Brain microvascular endothelial cell (primary cell): ENCODE data around the gene NOD1.
A peak's percentile ranks its signal among the peaks of the same experiment; 100 is the strongest.

Experiments used
- DNase-seq: peaks from one replicate; pipeline ENCODE4 v3.0.0-alpha.2; 2020
- H3K27ac ChIP-seq: fragments of 250-450 bp; sonication (Bioruptor Pico); 2 replicates; pipeline ENCODE4 v1.5.1; 2020; ENCODE audit warnings: mild to moderate bottlenecking, moderate library complexity
- H3K27me3 ChIP-seq: fragments of 250-450 bp; sonication (Bioruptor Pico); replicated peaks from 2 replicates; pipeline ENCODE4 v1.5.1; 2020; ENCODE audit warnings: mild to moderate bottlenecking
- H3K36me3 ChIP-seq: fragments of 250-450 bp; sonication (Bioruptor Pico); replicated peaks from 2 replicates; pipeline ENCODE4 v1.5.1; 2020; ENCODE audit warnings: mild to moderate bottlenecking
- H3K4me3 ChIP-seq: 2 replicates; pipeline ENCODE4 v1.5.1; 2011; ENCODE audit warnings: low read depth, mild to moderate bottlenecking, control low read depth, low read length, moderate library complexity
- in situ Hi-C: cut with HindIII; loops from 2 replicates; pipeline ENCODE4 v1.10.0; 2017; ENCODE audit warnings: low sequenced_read_pairs, low pct_ligation_motif_present
- TF ChIP-seq, protein P1 (sequence below): IDR thresholded peaks from 2 replicates; pipeline ENCODE4 v1.5.1; 2011; ENCODE audit warnings: low read depth, mild to moderate bottlenecking, moderate library complexity, low read length, control low read depth, inconsistent platforms; ENCODE audit errors: missing control alignments

Gene NOD1

GRCh38 chr7:30523466-30523865 lies 44.9 kb upstream of the NOD1 start:
- Histone ChIP-seq H3K27me3 (no peaks in the 10 kb centered on the region), H3K27ac (no peak overlapping the region), H3K36me3 (no peaks in the 10 kb centered on the region), H3K4me3 (no peak overlapping the region)
- TF ChIP-seq, protein P1, sequence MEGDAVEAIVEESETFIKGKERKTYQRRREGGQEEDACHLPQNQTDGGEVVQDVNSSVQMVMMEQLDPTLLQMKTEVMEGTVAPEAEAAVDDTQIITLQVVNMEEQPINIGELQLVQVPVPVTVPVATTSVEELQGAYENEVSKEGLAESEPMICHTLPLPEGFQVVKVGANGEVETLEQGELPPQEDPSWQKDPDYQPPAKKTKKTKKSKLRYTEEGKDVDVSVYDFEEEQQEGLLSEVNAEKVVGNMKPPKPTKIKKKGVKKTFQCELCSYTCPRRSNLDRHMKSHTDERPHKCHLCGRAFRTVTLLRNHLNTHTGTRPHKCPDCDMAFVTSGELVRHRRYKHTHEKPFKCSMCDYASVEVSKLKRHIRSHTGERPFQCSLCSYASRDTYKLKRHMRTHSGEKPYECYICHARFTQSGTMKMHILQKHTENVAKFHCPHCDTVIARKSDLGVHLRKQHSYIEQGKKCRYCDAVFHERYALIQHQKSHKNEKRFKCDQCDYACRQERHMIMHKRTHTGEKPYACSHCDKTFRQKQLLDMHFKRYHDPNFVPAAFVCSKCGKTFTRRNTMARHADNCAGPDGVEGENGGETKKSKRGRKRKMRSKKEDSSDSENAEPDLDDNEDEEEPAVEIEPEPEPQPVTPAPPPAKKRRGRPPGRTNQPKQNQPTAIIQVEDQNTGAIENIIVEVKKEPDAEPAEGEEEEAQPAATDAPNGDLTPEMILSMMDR: no peak
- in situ Hi-C loops: no loop called here
- no peak for DNase-seq

GRCh38 chr7:30522159-30522558 lies 43.6 kb upstream of the NOD1 start:
- no peak for DNase-seq
- no peak overlapping the region for H3K4me3 ChIP-seq
- TF ChIP-seq, protein P1: no peak

DNA sequence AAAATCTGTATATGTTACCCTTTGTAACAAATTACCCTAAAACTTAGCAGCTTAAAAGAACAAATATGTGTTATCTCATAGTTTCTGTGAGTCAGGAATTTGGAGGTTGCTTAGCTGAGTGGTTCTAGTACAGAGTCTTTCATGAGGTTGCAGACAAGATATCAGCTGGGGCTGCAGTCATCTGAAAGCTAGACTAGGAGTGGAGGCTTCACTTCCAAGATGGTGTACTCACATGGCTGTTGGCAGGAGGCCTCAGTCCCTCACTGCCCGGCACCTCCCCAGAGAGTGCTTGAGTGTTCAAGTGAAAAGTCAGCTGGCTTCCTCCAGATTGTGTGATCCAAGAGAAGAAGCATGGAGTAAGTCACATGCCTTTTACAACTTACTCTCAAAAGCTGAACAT lies 42.9 kb upstream of the NOD1 start:
- DNase-seq: peak; percentile 53

More at GRCh38 chr7:30522159-30522558, 43.6 kb upstream of the NOD1 start:
- Histone ChIP-seq H3K36me3 (no peaks in the 10 kb centered on the region), H3K27me3 (no peaks in the 10 kb centered on the region), H3K27ac (no peak overlapping the region)
- in situ Hi-C loops: no loop called here

GRCh38 chr7:30519122-30519521 lies 40.5 kb upstream of the NOD1 start:
- H3K27ac ChIP-seq: no peak overlapping the region
- H3K27me3 ChIP-seq: no peaks in the 10 kb centered on the region
- no peak overlapping the region for H3K4me3 ChIP-seq
- TF ChIP-seq, protein P1: no peak
- no peak for DNase-seq
- H3K36me3 ChIP-seq: no peaks in the 10 kb centered on the region
- in situ Hi-C loops: no loop called here

More for the DNA sequence above, 42.9 kb upstream of the NOD1 start:
- no peaks in the 10 kb centered on the region for H3K27me3 ChIP-seq
- TF ChIP-seq, protein P1: no peak
- no peak overlapping the region for H3K4me3 ChIP-seq
- peak overlapping the region; percentile 43 for H3K27ac ChIP-seq
- no peaks in the 10 kb centered on the region for H3K36me3 ChIP-seq
- in situ Hi-C loops: no loop called here

DNA sequence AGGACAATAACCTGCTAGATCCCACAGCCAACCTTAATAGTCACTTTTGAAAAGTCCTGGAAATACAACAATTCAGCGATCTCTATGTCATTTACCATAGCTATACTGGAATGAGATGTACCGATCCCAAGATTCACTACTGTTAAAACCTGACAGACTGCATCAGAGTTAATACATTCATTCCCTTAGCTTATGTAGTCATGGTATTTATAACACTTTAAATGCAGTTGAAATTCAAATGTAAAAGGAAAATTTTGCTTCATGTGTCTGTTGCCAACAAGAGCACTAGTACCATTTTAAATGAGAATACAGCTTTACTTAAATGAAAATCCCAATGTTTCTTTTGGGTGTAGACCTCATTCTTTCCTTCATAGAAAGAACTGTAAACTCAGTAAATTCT lies 37.2 kb upstream of the NOD1 start:
- TF ChIP-seq, protein P1: no peak
- Histone ChIP-seq H3K27me3 (no peaks in the 10 kb centered on the region), H3K27ac (no peak overlapping the region), H3K36me3 (no peaks in the 10 kb centered on the region), H3K4me3 (no peak overlapping the region)
- in situ Hi-C loops: no loop called here
- no peak for DNase-seq

DNA sequence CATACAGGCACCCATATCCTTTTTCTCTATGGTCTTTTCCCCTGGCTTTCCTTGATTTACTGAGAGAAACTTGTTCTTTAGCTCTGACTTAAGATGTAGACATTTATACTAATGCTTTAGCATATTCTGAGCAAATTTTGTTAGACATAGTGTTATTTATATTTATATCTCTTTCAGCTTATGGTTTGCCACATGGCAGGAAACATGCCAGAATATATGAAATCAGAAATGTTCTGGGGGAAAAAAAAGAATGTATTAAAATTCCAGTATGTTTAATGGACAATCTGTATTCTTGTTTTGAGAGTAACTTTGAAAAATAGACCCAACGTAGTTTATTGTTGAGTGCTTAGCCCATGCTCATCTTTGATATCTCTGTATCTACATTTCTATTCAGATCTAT lies 36.2 kb upstream of the NOD1 start:
- no peak overlapping the region for H3K27ac ChIP-seq
- no peaks in the 10 kb centered on the region for H3K27me3 ChIP-seq
- no peak overlapping the region for H3K4me3 ChIP-seq
- TF ChIP-seq, protein P1: no peak
- H3K36me3 ChIP-seq: no peaks in the 10 kb centered on the region
- in situ Hi-C loops: no loop called here
- DNase-seq: no peak
